ENCODE data around the gene NOL9.

The NOL9 gene

GRCh38 chr1:6519491-6519934 lies 34.8 kb downstream of the NOL9 start:
- no peak for FAIRE-seq

- FAIRE-seq: no peak
Observed at GRCh38 chr1:6517435-6517851, 36.9 kb downstream of the NOL9 start.

GRCh38 chr1:6515771-6516170 lies 38.5 kb downstream of the NOL9 start:
- FAIRE-seq: no peak

- FAIRE-seq: no peak
Observed at GRCh38 chr1:6513320-6513801, 41.0 kb downstream of the NOL9 start.

GRCh38 chr1:6512908-6513280 lies 41.4 kb downstream of the NOL9 start:
- no peak for FAIRE-seq

GRCh38 chr1:6512245-6512907 lies 41.9 kb downstream of the NOL9 start:
- no peak for FAIRE-seq

GRCh38 chr1:6511561-6512244 lies 42.6 kb downstream of the NOL9 start:
- no peak for FAIRE-seq

GRCh38 chr1:6511056-6511455 lies 43.3 kb downstream of the NOL9 start:
- no peak for FAIRE-seq

GRCh38 chr1:6510493-6510892 lies 43.8 kb downstream of the NOL9 start:
- no peak for FAIRE-seq

- no peak for FAIRE-seq
Observed at GRCh38 chr1:6509919-6510291, 44.4 kb downstream of the NOL9 start.

- no peak for FAIRE-seq
Observed at GRCh38 chr1:6509220-6509918, 44.9 kb downstream of the NOL9 start.

- no peak for FAIRE-seq
Observed at GRCh38 chr1:6508816-6509189, 45.5 kb downstream of the NOL9 start.

GRCh38 chr1:6508154-6508815 lies 46.0 kb downstream of the NOL9 start:
- FAIRE-seq: no peak

GRCh38 chr1:6507461-6507911 lies 46.8 kb downstream of the NOL9 start:
- no peak for FAIRE-seq

- no peak for FAIRE-seq
Observed at GRCh38 chr1:6507037-6507428, 47.3 kb downstream of the NOL9 start.

- FAIRE-seq: no peak
Observed at GRCh38 chr1:6506210-6507036, 47.9 kb downstream of the NOL9 start.

- FAIRE-seq: no peak
Observed at GRCh38 chr1:6505367-6506209, 48.7 kb downstream of the NOL9 start.

GRCh38 chr1:6504887-6505286 lies 49.4 kb downstream of the NOL9 start:
- FAIRE-seq: no peak

- no peak for FAIRE-seq
Observed at GRCh38 chr1:6503884-6504602, 50.3 kb downstream of the NOL9 start.

- no peak for FAIRE-seq
Observed at GRCh38 chr1:6502000-6502891, 52.1 kb downstream of the NOL9 start.

All from islet of Langerhans (tissue), 1 donor.